ENCODE results near the gene JUP. TPM values are rescaled to one million over a fixed set of nuclear protein-coding genes. Genes with fewer than 3 reads are reported as not detected.

The JUP gene
- total RNA-seq, 1 experiment from 2014 or later: 224 TPM

- no peak for TF ChIP-seq EGR1 (IDR thresholded peaks at IDR 0.05; ENCODE audit: low read depth)
- TF ChIP-seq SP1 (IDR thresholded peaks at IDR 0.05; ENCODE audit: low read depth): no peak
These were observed 24.1 kb downstream of the JUP start (continued) for GRCh38 chr17:41762391-41762790.

- Histone ChIP-seq H3K4me2 (ENCODE audit: low read length) (no peak overlapping the region), H2AFZ (ENCODE audit: low read depth, low read length, poor library complexity, severe bottlenecking) (no peak overlapping the region), H3K9me3 (ENCODE audit: control insufficient read depth in 1 of 2, insufficient read depth in 1 of 2, low read depth in 1 of 2, low read length in 2 of 2) (no peaks in the 10 kb centered on the region), H4K20me1 (ENCODE audit: insufficient read depth) (no peaks in the 10 kb centered on the region), H3K9ac (ENCODE audit: low read length) (no peak overlapping the region), H3K36me3 (ENCODE audit: control insufficient read depth in 1 of 2, insufficient read depth in 2 of 2, low read length in 2 of 2) (peaks cover 54 to 62% of the 10 kb centered on the region in 2 experiments), H3K9me2 (ENCODE audit: insufficient read depth) (no peaks in the 10 kb centered on the region), H3K4me3 (replicated peaks in 1 of 2; ENCODE audit: low read depth in 1 of 2, low read length in 2 of 2) (no peak overlapping the region), H3K79me2 (ENCODE audit: insufficient read depth, low read length) (no peaks in the 10 kb centered on the region), H3K27me3 (ENCODE audit: insufficient read depth, low read length) (no peaks in the 10 kb centered on the region), H3K27ac (ENCODE audit: low read depth, low read length) (no peak overlapping the region), H3K4me1 (ENCODE audit: control insufficient read depth in 1 of 2, insufficient read depth in 2 of 2, low read length in 2 of 2) (no peaks in the 10 kb centered on the region)
- ChIA-PET RAD21 (ENCODE audit: low non-redundant PET in 1 of 2, low total read pairs in 2 of 2, uncharacterized antibody in 2 of 2, unreplicated experiment in 2 of 2) (no interaction called here), CTCF (no interaction called here), POLR2A (no interaction called here)
- no peak for DNase-seq (ENCODE audit: low read depth, low spot score)
- no TSS peak for BruUV-seq (replicated peaks)
- no peak for TF ChIP-seq RAD21 (IDR thresholded peaks at IDR 0.05; ENCODE audit: low read depth)
- TF ChIP-seq TCF7L2 (IDR thresholded peaks at IDR 0.05; ENCODE audit: borderline replicate concordance, extremely low read depth, insufficient read depth, insufficient read length): no peak
- TF ChIP-seq POLR2A (IDR thresholded peaks at IDR 0.05; ENCODE audit: borderline replicate concordance, extremely low read depth, insufficient read depth, insufficient read length): no peak
- intact Hi-C loops (cut with micrococcal nuclease): no loop called here
- ATAC-seq: no peak
These were observed 25.6 kb downstream of the JUP start for GRCh38 chr17:41760878-41761277.

- CTCF ChIA-PET: no interaction called here
- Histone ChIP-seq H3K4me3 (replicated peaks in 1 of 2; ENCODE audit: low read depth in 1 of 2, low read length in 2 of 2) (no peak overlapping the region), H3K9ac (ENCODE audit: low read length) (no peak overlapping the region), H2AFZ (ENCODE audit: low read depth, low read length, poor library complexity, severe bottlenecking) (no peak overlapping the region), H3K27me3 (ENCODE audit: insufficient read depth, low read length) (no peaks in the 10 kb centered on the region), H3K27ac (ENCODE audit: low read depth, low read length) (no peak overlapping the region), H3K9me3 (ENCODE audit: control insufficient read depth in 1 of 2, insufficient read depth in 1 of 2, low read depth in 1 of 2, low read length in 2 of 2) (no peaks in the 10 kb centered on the region), H3K36me3 (ENCODE audit: control insufficient read depth in 1 of 2, insufficient read depth in 2 of 2, low read length in 2 of 2) (peaks cover 40 to 58% of the 10 kb centered on the region in 2 experiments), H3K79me2 (ENCODE audit: insufficient read depth, low read length) (no peaks in the 10 kb centered on the region), H3K4me2 (ENCODE audit: low read length) (no peak overlapping the region), H3K9me2 (ENCODE audit: insufficient read depth) (no peaks in the 10 kb centered on the region), H3K4me1 (ENCODE audit: control insufficient read depth in 1 of 2, insufficient read depth in 2 of 2, low read length in 2 of 2) (no peaks in the 10 kb centered on the region), H4K20me1 (ENCODE audit: insufficient read depth) (no peaks in the 10 kb centered on the region)
- POLR2A ChIA-PET: interaction anchor here (0.7 kb wide), 1 partner anchor 54 kb away, joined by 3 read pairs; no protein-coding TSS in a partner anchor
- BruUV-seq (replicated peaks): no TSS peak
- intact Hi-C loops (cut with micrococcal nuclease): no loop called here
- ATAC-seq: no peak
- RAD21 ChIA-PET (ENCODE audit: low non-redundant PET in 1 of 2, low total read pairs in 2 of 2, uncharacterized antibody in 2 of 2, unreplicated experiment in 2 of 2): no interaction called here
- no peak for DNase-seq (ENCODE audit: low read depth, low spot score)
- TF ChIP-seq EZH2phosphoT487 (IDR thresholded peaks at IDR 0.05; ENCODE audit: borderline replicate concordance): no peak
- no peak for TF ChIP-seq FOSL1 (IDR thresholded peaks at IDR 0.05; ENCODE audit: low read depth)
- no peak for TF ChIP-seq CEBPB (IDR thresholded peaks at IDR 0.05; ENCODE audit: low read depth)
- TF ChIP-seq JUND (IDR thresholded peaks at IDR 0.05): no peak
- TF ChIP-seq ZBTB33 (IDR thresholded peaks at IDR 0.05; ENCODE audit: extremely low read depth, insufficient replicate concordance, low read length): no peak
- no peak for TF ChIP-seq SIN3A (IDR thresholded peaks at IDR 0.05; ENCODE audit: low read depth)
- TF ChIP-seq REST (IDR thresholded peaks at IDR 0.05; ENCODE audit: low read depth): no peak
- no peak for TF ChIP-seq TCF7L2 (IDR thresholded peaks at IDR 0.05; ENCODE audit: borderline replicate concordance, extremely low read depth, insufficient read depth, insufficient read length)
- no peak for TF ChIP-seq EZH2 (IDR thresholded peaks at IDR 0.05)
- TF ChIP-seq POLR2AphosphoS5 (IDR thresholded peaks at IDR 0.05; ENCODE audit: low read depth, low read length): no peak
These were observed 27.9 kb downstream of the JUP start for GRCh38 chr17:41758601-41759000.

All from HCT116 (cell line).